ENCODE measurements around the gene CABP1.

CABP1 gene

GRCh38 chr12:120698665-120699064, 58.2 kb downstream of the CABP1 start:
- DNase-seq: no peak

GRCh38 chr12:120699553-120699952, 59.1 kb downstream of the CABP1 start:
- no peak for DNase-seq

- no peak for DNase-seq
These were observed 60.5 kb downstream of the CABP1 start for GRCh38 chr12:120700886-120701285.

GRCh38 chr12:120702637-120703036, 62.2 kb downstream of the CABP1 start:
- no peak for DNase-seq

- no peak for DNase-seq
These were observed 63.0 kb downstream of the CABP1 start for GRCh38 chr12:120703311-120703942.

- DNase-seq: no peak
These were observed 65.2 kb downstream of the CABP1 start for GRCh38 chr12:120705618-120706017.

- no peak for DNase-seq
These were observed 65.6 kb downstream of the CABP1 start for GRCh38 chr12:120706029-120706428.

GRCh38 chr12:120708651-120709050, 68.2 kb downstream of the CABP1 start:
- no peak for DNase-seq

- peak; percentile 31 to 73 for DNase-seq
These were observed 69.8 kb downstream of the CABP1 start, which contains the start of gene UNC119B for GRCh38 chr12:120710031-120710804. Gene UNC119B, plus strand, starts transcription at chr12:120710458. Its CDS starts 17 bp downstream, at chr12:120710475.

- DNase-seq: peak in 1 of 2 experiments; percentile 45
These were observed 70.4 kb downstream of the CABP1 start for GRCh38 chr12:120710805-120711296.

GRCh38 chr12:120711411-120711810, 71.0 kb downstream of the CABP1 start:
- DNase-seq: peak in 1 of 2 experiments; percentile 52

- DNase-seq: no peak
These were observed 72.2 kb downstream of the CABP1 start for GRCh38 chr12:120712610-120713009.

GRCh38 chr12:120713861-120714482, 73.5 kb downstream of the CABP1 start:
- peak; percentile 54 to 85 for DNase-seq

All from NCI-H526 (cell line).